Spleen (tissue), 7 donors: Measurements from ENCODE around the gene ZDHHC11.

Source experiments
- POLR2A ChIP-seq, 3 donors: fragments of 450-650 bp; IDR thresholded peaks; one replicate each; pipeline ENCODE4 v1.5.1; 2017; ENCODE audit warnings: antibody characterized with exemption in 3 of 3, mild to moderate bottlenecking in 1 of 3
- POLR2AphosphoS5 ChIP-seq, 3 donors: sonication (generic); formaldehyde crosslinking; IDR thresholded peaks; one replicate each; pipeline ENCODE4 v1.5.1; 2017; ENCODE audit warnings: antibody characterized with exemption in 3 of 3
- TF ChIP-seq, protein P1 (sequence below), 11 experiments: fragments of 200-600 bp in 7 of 11; fragments of 450-650 bp in 4 of 11; sonication (generic) in 4 of 11; IDR thresholded peaks in 8 of 11; conservative IDR thresholded peaks in 3 of 11; 1 replicate in 7 of 11; 2 replicates in 4 of 11; pipeline versions ENCODE4 v1.4.0 to v1.8.0; 2016 to 2021; ENCODE audit warnings: antibody characterized with exemption in 11 of 11, inconsistent platforms in 4 of 11, mild to moderate bottlenecking in 1 of 11
- donor health status: DM: no; HTN: no; CAD: no; lungs with moderate emphysema.
- donor health status: DM: no; HTN: no; CAD: no.
- donor health status: DM: no; HTN: no; CAD: no.

DNA sequence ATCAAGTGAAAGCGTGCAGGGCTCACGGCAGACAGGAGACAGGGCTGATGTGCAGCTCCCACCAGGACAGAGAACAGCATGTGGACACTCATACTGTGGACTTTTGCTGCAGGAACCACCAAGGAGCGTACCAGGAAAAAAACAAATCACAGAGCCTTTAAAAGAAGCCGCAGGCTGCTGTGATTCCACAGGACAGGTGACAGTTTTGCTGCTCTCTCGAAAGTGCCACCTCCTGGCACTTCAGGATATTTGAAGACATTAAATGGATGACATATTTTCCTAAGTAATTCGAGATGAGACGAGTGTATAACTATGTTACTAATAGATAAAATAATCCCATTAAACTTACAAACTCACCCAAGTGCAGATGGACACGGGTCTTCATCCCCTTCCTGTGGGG, 29.3 kb downstream of the ZDHHC11 start:
- TF ChIP-seq POLR2A (IDR thresholded peaks at IDR 0.05) (no peak), POLR2AphosphoS5 (IDR thresholded peaks at IDR 0.05) (no peak)
- TF ChIP-seq, protein P1, sequence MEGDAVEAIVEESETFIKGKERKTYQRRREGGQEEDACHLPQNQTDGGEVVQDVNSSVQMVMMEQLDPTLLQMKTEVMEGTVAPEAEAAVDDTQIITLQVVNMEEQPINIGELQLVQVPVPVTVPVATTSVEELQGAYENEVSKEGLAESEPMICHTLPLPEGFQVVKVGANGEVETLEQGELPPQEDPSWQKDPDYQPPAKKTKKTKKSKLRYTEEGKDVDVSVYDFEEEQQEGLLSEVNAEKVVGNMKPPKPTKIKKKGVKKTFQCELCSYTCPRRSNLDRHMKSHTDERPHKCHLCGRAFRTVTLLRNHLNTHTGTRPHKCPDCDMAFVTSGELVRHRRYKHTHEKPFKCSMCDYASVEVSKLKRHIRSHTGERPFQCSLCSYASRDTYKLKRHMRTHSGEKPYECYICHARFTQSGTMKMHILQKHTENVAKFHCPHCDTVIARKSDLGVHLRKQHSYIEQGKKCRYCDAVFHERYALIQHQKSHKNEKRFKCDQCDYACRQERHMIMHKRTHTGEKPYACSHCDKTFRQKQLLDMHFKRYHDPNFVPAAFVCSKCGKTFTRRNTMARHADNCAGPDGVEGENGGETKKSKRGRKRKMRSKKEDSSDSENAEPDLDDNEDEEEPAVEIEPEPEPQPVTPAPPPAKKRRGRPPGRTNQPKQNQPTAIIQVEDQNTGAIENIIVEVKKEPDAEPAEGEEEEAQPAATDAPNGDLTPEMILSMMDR (IDR thresholded peaks at IDR 0.05 in 8 of 11, conservative IDR thresholded peaks at IDR 0.05 in 3 of 11) = no peak
